ENCODE results near the gene AGBL5. TPM values are rescaled to one million over a fixed set of nuclear protein-coding genes. Genes with fewer than 3 reads are reported as not detected.

The AGBL5 gene
- polyA plus RNA-seq, 2 of the 4 experiments (the other 2 are of a cell fraction): 25.5 to 52.7 TPM

DNA sequence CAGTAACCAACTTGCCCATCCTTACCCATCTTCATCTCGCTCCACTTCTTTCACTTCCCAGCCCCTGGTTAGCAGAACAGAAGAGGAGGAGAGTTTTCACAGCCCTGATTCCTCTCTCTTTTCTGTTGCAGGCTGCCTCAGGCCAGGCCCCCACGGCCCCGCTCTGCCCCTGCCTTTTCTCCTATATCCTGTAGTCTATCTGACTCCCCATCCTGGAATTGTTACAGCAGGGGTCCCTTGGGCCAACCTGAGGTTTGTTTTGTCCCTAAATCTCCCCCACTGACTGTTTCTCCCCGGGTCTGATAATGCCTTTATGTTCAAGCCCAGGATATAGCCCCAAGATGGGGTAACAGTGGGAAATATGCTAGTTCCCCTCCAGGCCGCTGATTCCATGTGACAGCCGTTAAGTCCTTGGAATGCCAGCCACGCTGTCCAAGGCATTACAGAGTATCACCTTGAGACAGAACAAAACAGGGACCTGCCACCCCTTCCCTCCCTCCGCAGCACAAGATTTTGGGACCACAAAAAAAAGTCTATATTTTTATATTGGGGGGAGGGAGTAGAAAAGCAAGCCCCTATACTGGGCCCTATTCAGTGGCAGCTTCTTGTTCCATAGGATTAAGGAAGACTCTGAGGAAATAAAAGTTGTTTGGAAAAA, 18.6 kb downstream of the AGBL5 start:
- H3K4me2 ChIP-seq: peak overlapping the region; percentile 86
- no peak for TF ChIP-seq JUNB (IDR thresholded peaks at IDR 0.05)
- TF ChIP-seq, protein P1, sequence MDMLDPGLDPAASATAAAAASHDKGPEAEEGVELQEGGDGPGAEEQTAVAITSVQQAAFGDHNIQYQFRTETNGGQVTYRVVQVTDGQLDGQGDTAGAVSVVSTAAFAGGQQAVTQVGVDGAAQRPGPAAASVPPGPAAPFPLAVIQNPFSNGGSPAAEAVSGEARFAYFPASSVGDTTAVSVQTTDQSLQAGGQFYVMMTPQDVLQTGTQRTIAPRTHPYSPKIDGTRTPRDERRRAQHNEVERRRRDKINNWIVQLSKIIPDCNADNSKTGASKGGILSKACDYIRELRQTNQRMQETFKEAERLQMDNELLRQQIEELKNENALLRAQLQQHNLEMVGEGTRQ (IDR thresholded peaks at IDR 0.05): no peak
- DNase-seq (ENCODE audit: low read depth in 1 of 2, low spot score in 1 of 2): no peak
- no peaks in the 10 kb centered on the region for H3K9me3 ChIP-seq
- 90% methylated on average over 8 of the region's 8 CpGs for WGBS (ENCODE audit: missing lambda C conversion rate)
- peak overlapping the region; percentile 88 to 93; a peak in 4 of 6 replicates for H3K27ac ChIP-seq
- no peak for FAIRE-seq
- ATAC-seq: no peak
- ChIA-PET CTCF (interaction anchor here (13.3 to 18.7 kb wide), 2 partner anchors 14 to 15 kb away, joined by 143 to 253 read pairs; partner anchors contain the start of genes AGBL5, EMILIN1 and KHK), POLR2A (no interaction called here)
- peaks cover 19% of the 10 kb centered on the region for H3K4me1 ChIP-seq
- H3K4me3 ChIP-seq: peak overlapping the region; percentile 92

DNA sequence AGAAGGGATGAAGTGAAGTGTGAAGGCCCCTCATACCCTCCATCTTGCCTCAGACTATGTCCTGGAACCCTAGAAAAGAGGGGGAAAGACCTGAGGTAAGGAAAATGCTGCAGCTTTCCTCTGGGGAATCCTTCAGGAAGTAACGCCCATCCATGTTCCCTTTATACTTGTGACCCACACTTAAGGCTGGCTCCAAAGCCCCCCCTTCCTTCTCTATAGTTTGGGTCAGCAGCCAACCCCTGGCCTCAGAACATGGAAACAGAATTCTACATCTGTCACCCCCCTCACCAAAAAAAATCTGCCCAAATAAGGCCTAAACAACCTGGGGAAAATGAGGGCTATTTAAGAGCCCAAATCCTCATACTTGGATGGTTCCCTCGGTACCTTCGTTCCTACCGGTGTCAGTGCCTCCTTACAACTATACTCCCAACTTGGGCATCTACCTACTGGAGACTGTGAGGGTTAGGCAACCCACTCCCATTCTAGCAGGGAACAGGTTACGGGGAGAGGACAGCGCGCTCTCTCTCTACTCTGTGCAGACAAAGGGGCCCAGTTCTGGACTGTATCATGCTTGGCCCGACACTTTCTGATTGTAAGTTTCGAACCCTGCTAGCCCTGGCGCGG, 19.3 kb downstream of the AGBL5 start:
- H3K4me2 ChIP-seq: peak overlapping the region; percentile 86
- CTCF ChIA-PET: interaction anchor here (1.0 to 18.7 kb wide), 4 partner anchors 13 to 224 kb away, joined by 3 to 253 read pairs (median 74); partner anchors contain the start of genes AGBL5, EMILIN1 and KHK
- peak overlapping the region; percentile 88 to 93 for H3K27ac ChIP-seq
- DNase-seq (ENCODE audit: low read depth in 1 of 2, low spot score in 1 of 2): no peak
- WGBS (ENCODE audit: missing lambda C conversion rate): 2% methylated on average over 11 of the region's 11 CpGs
- ATAC-seq: peak in 1 of 2 experiments; percentile 19; a peak in 3 of 6 replicates
- H3K9me3 ChIP-seq: no peaks in the 10 kb centered on the region
- H3K4me1 ChIP-seq: peaks cover 19% of the 10 kb centered on the region
- TF ChIP-seq ZNF302 (CRISPR knock-in tag; IDR thresholded peaks at IDR 0.05) (no peak), EHF (CRISPR knock-in tag; IDR thresholded peaks at IDR 0.05) (no peak), PHF8 (IDR thresholded peaks at IDR 0.05; ENCODE audit: borderline replicate concordance, low read depth) (no peak), FOXS1 (CRISPR knock-in tag; IDR thresholded peaks at IDR 0.05) (no peak), JUNB (IDR thresholded peaks at IDR 0.05) (no peak), RFX5 (IDR thresholded peaks at IDR 0.05) (no peak), NR3C1 (IDR thresholded peaks at IDR 0.05) (no peak), TP53 (CRISPR knock-in tag; IDR thresholded peaks at IDR 0.05) (no peak), TFCP2L1 (CRISPR knock-in tag; IDR thresholded peaks at IDR 0.05) (no peak), HOXB13 (CRISPR knock-in tag; IDR thresholded peaks at IDR 0.05; ENCODE audit: low read depth) (no peak), GATA3 (IDR thresholded peaks at IDR 0.05; ENCODE audit: borderline replicate concordance) (no peak), FOSB (CRISPR knock-in tag; IDR thresholded peaks at IDR 0.05) (no peak), SREBF2 (IDR thresholded peaks at IDR 0.05) (no peak), ZSCAN20 (CRISPR knock-in tag; IDR thresholded peaks at IDR 0.05) (no peak)
- TF ChIP-seq, protein P2, sequence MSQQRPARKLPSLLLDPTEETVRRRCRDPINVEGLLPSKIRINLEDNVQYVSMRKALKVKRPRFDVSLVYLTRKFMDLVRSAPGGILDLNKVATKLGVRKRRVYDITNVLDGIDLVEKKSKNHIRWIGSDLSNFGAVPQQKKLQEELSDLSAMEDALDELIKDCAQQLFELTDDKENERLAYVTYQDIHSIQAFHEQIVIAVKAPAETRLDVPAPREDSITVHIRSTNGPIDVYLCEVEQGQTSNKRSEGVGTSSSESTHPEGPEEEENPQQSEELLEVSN (IDR thresholded peaks at IDR 0.05; ENCODE audit: borderline replicate concordance, low read depth): no peak
- peak overlapping the region; percentile 92 for H3K4me3 ChIP-seq
- POLR2A ChIA-PET: interaction anchor here (1.0 to 2.0 kb wide), 11 partner anchors 11 to 222 kb away, joined by 3 to 37 read pairs (median 4); partner anchors contain the start of genes AGBL5, KHK and PREB
- FAIRE-seq: no peak

DNA sequence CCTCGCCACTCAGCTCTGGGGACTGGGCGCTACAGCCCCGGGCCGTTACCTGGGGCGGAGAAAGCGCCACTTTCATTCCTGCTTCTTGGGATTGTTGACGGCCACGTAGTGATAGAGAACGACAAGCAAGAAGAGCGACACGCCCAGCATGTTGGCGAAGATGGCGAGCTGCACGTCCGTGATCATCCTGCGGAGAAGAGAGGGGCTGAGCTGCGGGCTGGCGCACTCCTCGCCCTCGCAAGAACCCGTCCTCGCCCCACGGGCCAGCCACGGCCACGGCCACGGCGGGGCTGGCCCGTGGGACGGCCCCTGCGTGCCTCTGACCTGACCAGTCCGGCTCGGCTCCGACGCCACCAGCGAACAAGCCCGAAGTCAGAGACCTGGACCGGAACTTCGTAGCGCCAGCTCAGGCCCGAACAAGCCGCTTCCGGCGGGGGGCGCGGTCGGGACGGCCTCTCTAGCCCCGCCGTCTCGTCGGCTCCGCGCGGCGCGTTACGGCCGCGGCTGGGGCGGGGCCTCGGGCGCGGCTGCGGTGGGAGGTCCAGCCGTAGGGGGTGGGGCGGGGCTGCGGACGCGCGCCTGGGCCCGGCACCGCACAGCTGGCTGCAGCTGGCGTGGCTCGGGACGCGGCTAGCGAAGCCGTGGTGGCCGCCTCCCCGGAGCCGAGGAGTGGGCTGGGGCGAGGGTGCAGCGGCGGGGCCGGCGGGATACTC, 20.0 kb downstream of the AGBL5 start, which contains the start of gene OST4:
OST4 (minus strand) TSS at position 378 of the 713 bp plus-strand sequence.
- H3K27ac ChIP-seq: peak within 1 kb of the TSS; percentile 88 to 93
- TF ChIP-seq, protein P3, sequence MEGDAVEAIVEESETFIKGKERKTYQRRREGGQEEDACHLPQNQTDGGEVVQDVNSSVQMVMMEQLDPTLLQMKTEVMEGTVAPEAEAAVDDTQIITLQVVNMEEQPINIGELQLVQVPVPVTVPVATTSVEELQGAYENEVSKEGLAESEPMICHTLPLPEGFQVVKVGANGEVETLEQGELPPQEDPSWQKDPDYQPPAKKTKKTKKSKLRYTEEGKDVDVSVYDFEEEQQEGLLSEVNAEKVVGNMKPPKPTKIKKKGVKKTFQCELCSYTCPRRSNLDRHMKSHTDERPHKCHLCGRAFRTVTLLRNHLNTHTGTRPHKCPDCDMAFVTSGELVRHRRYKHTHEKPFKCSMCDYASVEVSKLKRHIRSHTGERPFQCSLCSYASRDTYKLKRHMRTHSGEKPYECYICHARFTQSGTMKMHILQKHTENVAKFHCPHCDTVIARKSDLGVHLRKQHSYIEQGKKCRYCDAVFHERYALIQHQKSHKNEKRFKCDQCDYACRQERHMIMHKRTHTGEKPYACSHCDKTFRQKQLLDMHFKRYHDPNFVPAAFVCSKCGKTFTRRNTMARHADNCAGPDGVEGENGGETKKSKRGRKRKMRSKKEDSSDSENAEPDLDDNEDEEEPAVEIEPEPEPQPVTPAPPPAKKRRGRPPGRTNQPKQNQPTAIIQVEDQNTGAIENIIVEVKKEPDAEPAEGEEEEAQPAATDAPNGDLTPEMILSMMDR (IDR thresholded peaks at IDR 0.05): no peak
- TF ChIP-seq ZC3H11A (IDR thresholded peaks at IDR 0.05): no peak
- TF ChIP-seq MYC (IDR thresholded peaks at IDR 0.05; ENCODE audit: borderline replicate concordance, low read length): 0 out of 2 replicates have a peak, but pooled peaks have one; percentile 26
- no peak for TF ChIP-seq EP300 (IDR thresholded peaks at IDR 0.05)
- TF ChIP-seq, protein P4, sequence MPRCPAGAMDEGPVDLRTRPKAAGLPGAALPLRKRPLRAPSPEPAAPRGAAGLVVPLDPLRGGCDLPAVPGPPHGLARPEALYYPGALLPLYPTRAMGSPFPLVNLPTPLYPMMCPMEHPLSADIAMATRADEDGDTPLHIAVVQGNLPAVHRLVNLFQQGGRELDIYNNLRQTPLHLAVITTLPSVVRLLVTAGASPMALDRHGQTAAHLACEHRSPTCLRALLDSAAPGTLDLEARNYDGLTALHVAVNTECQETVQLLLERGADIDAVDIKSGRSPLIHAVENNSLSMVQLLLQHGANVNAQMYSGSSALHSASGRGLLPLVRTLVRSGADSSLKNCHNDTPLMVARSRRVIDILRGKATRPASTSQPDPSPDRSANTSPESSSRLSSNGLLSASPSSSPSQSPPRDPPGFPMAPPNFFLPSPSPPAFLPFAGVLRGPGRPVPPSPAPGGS (IDR thresholded peaks at IDR 0.05): peak; percentile 98
- TF ChIP-seq PHF8 (IDR thresholded peaks at IDR 0.05; ENCODE audit: borderline replicate concordance, low read depth): peak; percentile 89; the same call in 1 of the 2 replicates
- peak; percentile 67 for TF ChIP-seq POLR2A (IDR thresholded peaks at IDR 0.05; ENCODE audit: low read length)
- peak; percentile 66 for TF ChIP-seq KDM5A (IDR thresholded peaks at IDR 0.05)
- peak; percentile 85 to 97; a peak in 4 of 5 replicates for TF ChIP-seq JUN (IDR thresholded peaks at IDR 0.05)
- TF ChIP-seq, protein P5, sequence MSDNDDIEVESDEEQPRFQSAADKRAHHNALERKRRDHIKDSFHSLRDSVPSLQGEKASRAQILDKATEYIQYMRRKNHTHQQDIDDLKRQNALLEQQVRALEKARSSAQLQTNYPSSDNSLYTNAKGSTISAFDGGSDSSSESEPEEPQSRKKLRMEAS (IDR thresholded peaks at IDR 0.05): peak; percentile 87
- FAIRE-seq (no peak), DNase-seq (ENCODE audit: low read depth in 1 of 2, low spot score in 1 of 2) (peak; percentile 93 to 97), ATAC-seq (peak; percentile 90 to 96)
- ChIA-PET POLR2A (interaction anchor here (0.6 to 2.0 kb wide), 12 partner anchors 9 to 222 kb away, joined by 3 to 37 read pairs (median 4); partner anchors contain the start of genes AGBL5, KHK and PREB), CTCF (interaction anchor here (0.6 to 18.7 kb wide), 7 partner anchors 13 to 252 kb away, joined by 3 to 253 read pairs (median 4); partner anchors contain the start of genes AGBL5, EMILIN1, KHK and MPV17)
- WGBS (ENCODE audit: missing lambda C conversion rate): under 1% methylated on average over 38 of the region's 86 CpGs
- no peaks in the 10 kb centered on the region for H3K9me3 ChIP-seq
- H3K4me3 ChIP-seq: peak within 1 kb of the TSS; percentile 92
- H3K4me1 ChIP-seq: peaks cover 19% of the 10 kb centered on the region
- peak within 1 kb of the TSS; percentile 94 for H3K4me2 ChIP-seq
